ENCODE measurements around the gene HELZ2.

- TF ChIP-seq POLR2A (IDR thresholded peaks at IDR 0.05): no peak
- TF ChIP-seq, protein P1, sequence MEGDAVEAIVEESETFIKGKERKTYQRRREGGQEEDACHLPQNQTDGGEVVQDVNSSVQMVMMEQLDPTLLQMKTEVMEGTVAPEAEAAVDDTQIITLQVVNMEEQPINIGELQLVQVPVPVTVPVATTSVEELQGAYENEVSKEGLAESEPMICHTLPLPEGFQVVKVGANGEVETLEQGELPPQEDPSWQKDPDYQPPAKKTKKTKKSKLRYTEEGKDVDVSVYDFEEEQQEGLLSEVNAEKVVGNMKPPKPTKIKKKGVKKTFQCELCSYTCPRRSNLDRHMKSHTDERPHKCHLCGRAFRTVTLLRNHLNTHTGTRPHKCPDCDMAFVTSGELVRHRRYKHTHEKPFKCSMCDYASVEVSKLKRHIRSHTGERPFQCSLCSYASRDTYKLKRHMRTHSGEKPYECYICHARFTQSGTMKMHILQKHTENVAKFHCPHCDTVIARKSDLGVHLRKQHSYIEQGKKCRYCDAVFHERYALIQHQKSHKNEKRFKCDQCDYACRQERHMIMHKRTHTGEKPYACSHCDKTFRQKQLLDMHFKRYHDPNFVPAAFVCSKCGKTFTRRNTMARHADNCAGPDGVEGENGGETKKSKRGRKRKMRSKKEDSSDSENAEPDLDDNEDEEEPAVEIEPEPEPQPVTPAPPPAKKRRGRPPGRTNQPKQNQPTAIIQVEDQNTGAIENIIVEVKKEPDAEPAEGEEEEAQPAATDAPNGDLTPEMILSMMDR (IDR thresholded peaks at IDR 0.05): no peak
Measured at GRCh38 chr20:63553933-63554290, 20.1 kb downstream of the HELZ2 start, which contains the start of gene FNDC11.
